IMR-90 (cell line): ENCODE measurements around the gene CARF. TPM values are rescaled to one million over a fixed set of nuclear protein-coding genes. Genes with fewer than 3 reads are reported as not detected.

ENCODE experiments used
- ATAC-seq: fragments of 200-7000 bp; cut with Tn5 transposase; 2 replicates; pipeline ENCODE4 v1.9.1; 2020; ENCODE audit warnings: low read depth, mild to moderate bottlenecking, moderate library complexity
- BruUV-seq: library from RNA; stranded (reverse); fragments of 400-500 nt; replicated peaks from 2 replicates; lab custom pipeline; 2021; lab: Mats Ljungman, UMichigan
- CTCF ChIA-PET: fragments of 300-600 bp; formaldehyde crosslinking; extraction: SDS; loops from one replicate; lab custom pipeline; 2021; ENCODE audit warnings: antibody characterized with exemption; lab: Yijun Ruan, JAX
- POLR2A ChIA-PET: fragments of 300-600 bp; sonication (Branson Sonifier 250); formaldehyde crosslinking; loops from one replicate; lab custom pipeline; 2022; ENCODE audit warnings: antibody characterized with exemption; ENCODE audit not compliant: unreplicated experiment; lab: Charles Lee
- DNase-seq: peaks from one replicate; pipeline ENCODE4 v3.0.0; 2013
- H2AFZ ChIP-seq: replicated peaks from 2 replicates; pipeline ENCODE3; 2013; ENCODE audit warnings: low read length, mild to moderate bottlenecking; ENCODE audit not compliant: poor library complexity
- H2AK5ac ChIP-seq: 2 replicates; pipeline ENCODE4 v1.6.1; 2013; ENCODE audit warnings: low read depth, low read length, inconsistent platforms
- H2AK9ac ChIP-seq: replicated peaks from 2 replicates; pipeline ENCODE3; 2013; ENCODE audit warnings: mild to moderate bottlenecking, low read depth, low read length, moderate library complexity; ENCODE audit not compliant: poor library complexity
- H2BK120ac ChIP-seq: 2 replicates; pipeline ENCODE4 v1.6.1; 2013; ENCODE audit warnings: low read depth, low read length, inconsistent platforms
- H2BK15ac ChIP-seq: 3 replicates; pipeline ENCODE4 v1.6.1; 2013; ENCODE audit warnings: low read depth, low read length, inconsistent platforms
- H2BK20ac ChIP-seq: 2 replicates; pipeline ENCODE4 v1.6.1; 2013; ENCODE audit warnings: low read depth, mild to moderate bottlenecking, inconsistent platforms, low read length, moderate library complexity
- H2BK5ac ChIP-seq: 2 replicates; pipeline ENCODE4 v1.6.1; 2013; ENCODE audit warnings: mild to moderate bottlenecking, low read depth, low read length, inconsistent platforms; ENCODE audit not compliant: poor library complexity, severe bottlenecking
- H3K14ac ChIP-seq: replicated peaks from 2 replicates; pipeline ENCODE4 v1.6.1; 2013; ENCODE audit warnings: low read depth, low read length, inconsistent platforms
- H3K18ac ChIP-seq: 2 replicates; pipeline ENCODE4 v1.6.1; 2013; ENCODE audit warnings: low read depth, low read length, control low read depth
- H3K23ac ChIP-seq: 2 replicates; pipeline ENCODE4 v1.6.1; 2013; ENCODE audit warnings: low read depth, low read length, inconsistent platforms
- H3K27ac ChIP-seq: 2 replicates; pipeline ENCODE4 v1.5.1; 2013; ENCODE audit warnings: mild to moderate bottlenecking, control low read depth, low read length; ENCODE audit not compliant: insufficient read depth
- H3K27me3 ChIP-seq: 2 replicates; pipeline ENCODE4 v1.6.1; 2013; ENCODE audit warnings: low read length; ENCODE audit not compliant: control insufficient read depth, insufficient read depth
- H3K36me3 ChIP-seq: 2 replicates; pipeline ENCODE4 v1.6.1; 2013; ENCODE audit warnings: low read length, mixed read lengths; ENCODE audit not compliant: control insufficient read depth, insufficient read depth
- H3K4ac ChIP-seq: 2 replicates; pipeline ENCODE4 v1.6.1; 2013; ENCODE audit warnings: low read depth, low read length, inconsistent platforms
- H3K4me1 ChIP-seq: 2 replicates; pipeline ENCODE4 v1.6.1; 2013; ENCODE audit warnings: low read length, mixed read lengths; ENCODE audit not compliant: control insufficient read depth, insufficient read depth
- H3K4me2 ChIP-seq: 2 replicates; pipeline ENCODE4 v1.6.1; 2013; ENCODE audit warnings: low read depth, mild to moderate bottlenecking, control low read depth, low read length, moderate library complexity
- H3K4me3 ChIP-seq: 2 replicates; pipeline ENCODE4 v1.5.1; 2013; ENCODE audit warnings: low read depth, mild to moderate bottlenecking, control low read depth, low read length, moderate library complexity; ENCODE audit not compliant: insufficient read depth
- H3K56ac ChIP-seq: 2 replicates; pipeline ENCODE4 v1.6.1; 2013; ENCODE audit warnings: low read length, inconsistent platforms; ENCODE audit not compliant: insufficient read depth; ENCODE audit errors: extremely low read depth
- H3K79me1 ChIP-seq, 2 experiments: 2 replicates each; pipeline ENCODE4 v1.6.1; 2013; ENCODE audit warnings: low read length in 2 of 2, inconsistent platforms in 1 of 2, low read depth in 1 of 2
- H3K9ac ChIP-seq: 2 replicates; pipeline ENCODE4 v1.6.1; 2013; ENCODE audit warnings: low read depth, low read length, control low read depth
- H3K9me1 ChIP-seq: 2 replicates; pipeline ENCODE4 v1.6.1; 2013; ENCODE audit warnings: low read length, inconsistent platforms; ENCODE audit not compliant: insufficient read depth
- H3K9me3 ChIP-seq: 2 replicates; pipeline ENCODE4 v1.6.1; 2013; ENCODE audit warnings: low read length; ENCODE audit not compliant: control insufficient read depth, insufficient read depth
- H4K20me1 ChIP-seq: 2 replicates; pipeline ENCODE4 v1.6.1; 2013; ENCODE audit warnings: low read length, inconsistent platforms; ENCODE audit not compliant: insufficient read depth
- H4K5ac ChIP-seq: 2 replicates; pipeline ENCODE4 v1.6.1; 2013; ENCODE audit warnings: mild to moderate bottlenecking, low read depth, low read length, control low read depth
- H4K8ac ChIP-seq, 2 experiments: 2 replicates each; pipeline ENCODE4 v1.6.1; 2013; ENCODE audit warnings: low read depth in 2 of 2, low read length in 2 of 2, control low read depth in 1 of 2, inconsistent platforms in 1 of 2
- H4K91ac ChIP-seq: 2 replicates; pipeline ENCODE4 v1.6.1; 2013; ENCODE audit warnings: low read depth, low read length, inconsistent platforms; ENCODE audit not compliant: insufficient read depth
- CEBPB ChIP-seq: IDR thresholded peaks from 2 replicates; pipeline ENCODE4 v1.6.1; 2012; ENCODE audit warnings: low read depth, low read length, improper control_type of control experiment
- ELK1 ChIP-seq: fragments of 150-350 bp; IDR thresholded peaks from 2 replicates; pipeline ENCODE4 v1.6.1; 2016; ENCODE audit warnings: low read depth, mild to moderate bottlenecking, low read length, moderate library complexity, borderline replicate concordance
- FOS ChIP-seq: fragments of 150-350 bp; IDR thresholded peaks from 2 replicates; pipeline ENCODE4 v1.6.1; 2016; ENCODE audit warnings: low read depth, low read length
- MAFK ChIP-seq: IDR thresholded peaks from 2 replicates; pipeline ENCODE4 v1.6.1; 2012; ENCODE audit warnings: low read depth, low read length, improper control_type of control experiment
- MXI1 ChIP-seq: IDR thresholded peaks from 2 replicates; pipeline ENCODE4 v1.6.1; 2012; ENCODE audit warnings: low read depth, mild to moderate bottlenecking, low read length, moderate library complexity, borderline replicate concordance
- NFE2L2 ChIP-seq: fragments of 150-350 bp; IDR thresholded peaks from 2 replicates; pipeline ENCODE4 v1.6.1; 2016; ENCODE audit warnings: low read depth, mild to moderate bottlenecking, low read length
- RAD21 ChIP-seq: IDR thresholded peaks from 2 replicates; pipeline ENCODE4 v1.6.1; 2012; ENCODE audit warnings: low read length, improper control_type of control experiment
- RFX5 ChIP-seq: IDR thresholded peaks from 2 replicates; pipeline ENCODE4 v1.8.0; 2012; ENCODE audit warnings: low read depth, mild to moderate bottlenecking, low read length, moderate library complexity
- WGBS, 2 experiments: methylation state at CpG; one replicate each; pipeline versions ENCODE4 v1.1.5 to v1.1.7; 2013; ENCODE audit warnings: missing lambda C conversion rate in 2 of 2; ENCODE audit not compliant: insufficient read length in 1 of 2; ENCODE audit errors: extremely low coverage in 2 of 2; 5-methylcytosine and 5-hydroxymethylcytosine counted together
- dilution Hi-C: fragments of 300-500 bp; cut with HindIII; formaldehyde crosslinking; loops from one replicate; pipeline ENCODE4 v1.14.3; 2018; ENCODE audit warnings: low sequenced_read_pairs; ENCODE audit not compliant: unreplicated experiment
- in situ Hi-C: fragments of 300-500 bp; cut with MboI; formaldehyde crosslinking; loops from 3 replicates; pipeline ENCODE4 v1.14.3; 2019; ENCODE audit warnings: low sequenced_read_pairs, inconsistent platforms, mixed read lengths
- intact Hi-C: fragments of 100-400 bp; cut with micrococcal nuclease; formaldehyde crosslinking; loops from 2 replicates; pipeline ENCODE4 v1.10.0; 2022
- polyA plus RNA-seq, 3 experiments: library from polyadenylated mRNA; depleted of rRNA; stranded (reverse); fragments of >200 nt; gene quantifications; 2 replicates each; pipeline ENCODE4 v1.2.3, GENCODE V29; 2012; ENCODE audit warnings: low replicate concordance in 1 of 3
- total RNA-seq: library from RNA; depleted of rRNA; stranded (reverse); fragments of >200 nt; gene quantifications from 2 replicates; pipeline ENCODE4 v1.2.3, GENCODE V29; 2012
- TF ChIP-seq, protein P1 (sequence below): fragments of 150-350 bp; IDR thresholded peaks from 2 replicates; pipeline ENCODE4 v1.6.1; 2017; ENCODE audit warnings: mild to moderate bottlenecking, antibody characterized with exemption, low read length, low read depth

Gene CARF
- total and polyA plus RNA-seq, 2 of the 4 experiments (the other 2 are of a cell fraction): 2.4 to 5.6 TPM

DNA sequence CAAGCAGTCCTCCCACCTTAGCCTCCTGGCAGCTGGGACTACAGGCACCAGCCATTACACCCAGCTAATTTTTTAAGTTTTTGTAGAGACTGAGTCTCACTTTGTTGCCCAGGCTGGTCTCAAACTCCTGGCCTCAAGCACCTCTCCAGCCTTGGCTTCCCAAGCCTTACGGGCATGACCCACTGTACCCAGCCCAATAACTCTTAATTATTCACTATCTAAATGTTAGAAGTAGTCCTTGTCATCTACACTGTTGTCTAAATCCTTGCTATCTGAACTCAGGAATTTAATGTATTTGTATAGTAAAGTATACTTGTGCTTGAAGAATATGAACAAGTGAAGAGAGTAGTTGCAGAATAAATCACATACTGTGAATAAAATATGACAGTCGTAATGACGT lies 64.7 kb downstream of the CARF start:
- Histone ChIP-seq H3K27me3 (no peaks in the 10 kb centered on the region), H2AK5ac (no peak overlapping the region), H3K9me3 (no peaks in the 10 kb centered on the region), H3K9me1 (no peaks in the 10 kb centered on the region), H3K4me2 (no peak overlapping the region), H3K4me1 (no peaks in the 10 kb centered on the region), H4K91ac (no peak overlapping the region), H3K9ac (no peak overlapping the region), H2BK5ac (no peak overlapping the region), H2BK120ac (no peak overlapping the region), H4K8ac (no peak overlapping the region), H2AFZ (no peak overlapping the region), H3K4me3 (no peak overlapping the region), H4K20me1 (no peaks in the 10 kb centered on the region), H3K27ac (no peak overlapping the region), H4K5ac (no peak overlapping the region), H2BK15ac (no peak overlapping the region), H3K14ac (no peak overlapping the region), H2BK20ac (no peak overlapping the region), H3K23ac (no peak overlapping the region), H3K18ac (no peak overlapping the region), H2AK9ac (no peak overlapping the region), H3K56ac (no peak overlapping the region), H3K4ac (no peak overlapping the region), H3K79me1 (no peaks in the 10 kb centered on the region), H3K36me3 (peaks cover 1% of the 10 kb centered on the region; the same call in 1 of the 2 replicates)
- no peak for ATAC-seq
- TF ChIP-seq FOS (no peak), RAD21 (no peak), CEBPB (no peak), RFX5 (no peak), NFE2L2 (no peak), MXI1 (no peak), ELK1 (no peak), MAFK (no peak)
- TF ChIP-seq, protein P1, sequence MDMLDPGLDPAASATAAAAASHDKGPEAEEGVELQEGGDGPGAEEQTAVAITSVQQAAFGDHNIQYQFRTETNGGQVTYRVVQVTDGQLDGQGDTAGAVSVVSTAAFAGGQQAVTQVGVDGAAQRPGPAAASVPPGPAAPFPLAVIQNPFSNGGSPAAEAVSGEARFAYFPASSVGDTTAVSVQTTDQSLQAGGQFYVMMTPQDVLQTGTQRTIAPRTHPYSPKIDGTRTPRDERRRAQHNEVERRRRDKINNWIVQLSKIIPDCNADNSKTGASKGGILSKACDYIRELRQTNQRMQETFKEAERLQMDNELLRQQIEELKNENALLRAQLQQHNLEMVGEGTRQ: no peak
- WGBS, 2 experiments: no CpG with 5 or more reads among the region's 3 CpGs
- dilution Hi-C loops (no loop called here), intact Hi-C loops (no loop called here), in situ Hi-C loops (no loop called here)
- ChIA-PET POLR2A (no interaction called here), CTCF (no interaction called here)
- DNase-seq: no peak
- no TSS peak for BruUV-seq
